ENCODE data around the gene SNAP47.

The SNAP47 gene

GRCh38 chr1:227732586-227733308, 2.5 kb upstream of the SNAP47 start:
- DNase-seq, result no peak

GRCh38 chr1:227733309-227733705, 1.9 kb upstream of the SNAP47 start:
- DNase-seq, result no peak

- DNase-seq, result no peak
Measured at GRCh38 chr1:227733751-227734545, 1.3 kb upstream of the SNAP47 start.

DNA sequence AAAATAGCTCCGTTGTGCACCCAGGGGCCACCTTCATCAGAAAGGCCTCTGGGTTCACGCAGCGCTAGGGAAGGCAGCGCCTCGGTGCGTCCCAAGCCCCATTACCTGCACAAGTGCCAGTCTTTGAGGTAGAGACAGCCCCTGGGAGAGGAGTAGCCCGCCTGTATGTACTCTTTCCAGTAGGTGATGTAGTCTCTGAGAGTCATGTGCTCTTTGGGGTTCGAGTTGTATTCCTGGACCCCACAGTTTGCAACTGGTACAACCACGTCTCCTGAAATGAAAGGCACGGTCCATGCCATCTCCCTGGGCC, 734 bp upstream of the SNAP47 start:
- no peak for DNase-seq

GRCh38 chr1:227735539-227736285, 477 bp downstream of the SNAP47 start:
- no peak for DNase-seq

GRCh38 chr1:227736814-227737432, 1.7 kb downstream of the SNAP47 start:
- no peak for DNase-seq

GRCh38 chr1:227738820-227739219, 3.6 kb downstream of the SNAP47 start:
- no peak for DNase-seq

GRCh38 chr1:227739636-227740035, 4.4 kb downstream of the SNAP47 start:
- DNase-seq, result no peak

DNA sequence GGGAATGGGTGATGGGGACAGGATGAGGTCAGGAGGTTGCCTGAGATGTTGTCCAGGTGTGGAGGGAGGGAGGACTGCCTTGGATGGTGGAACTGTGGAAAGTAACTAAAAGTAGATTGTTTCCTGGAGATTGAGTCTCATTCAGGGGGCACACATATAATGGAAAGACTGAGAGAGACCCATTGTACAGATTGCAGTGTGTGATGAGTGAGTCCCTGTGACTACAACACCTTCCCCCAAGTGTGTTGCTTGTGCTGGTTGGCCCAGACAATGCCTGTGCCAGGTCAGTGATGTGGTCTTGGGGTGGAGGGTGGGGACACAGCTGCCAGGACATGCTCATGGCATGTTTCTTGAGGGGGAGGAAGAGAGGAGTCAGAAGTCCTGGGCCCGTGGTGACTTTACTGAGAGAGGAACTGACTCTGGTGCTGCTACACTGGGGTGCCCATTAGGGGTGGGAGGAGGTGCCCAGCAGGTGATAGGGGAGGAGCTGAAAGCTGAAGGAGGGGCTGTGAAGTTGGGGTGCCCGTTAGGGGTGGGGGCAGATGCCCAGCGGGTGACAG, 5.2 kb downstream of the SNAP47 start:
- no peak for DNase-seq

- DNase-seq, result no peak
Measured at GRCh38 chr1:227741166-227741870, 6.1 kb downstream of the SNAP47 start.

DNA sequence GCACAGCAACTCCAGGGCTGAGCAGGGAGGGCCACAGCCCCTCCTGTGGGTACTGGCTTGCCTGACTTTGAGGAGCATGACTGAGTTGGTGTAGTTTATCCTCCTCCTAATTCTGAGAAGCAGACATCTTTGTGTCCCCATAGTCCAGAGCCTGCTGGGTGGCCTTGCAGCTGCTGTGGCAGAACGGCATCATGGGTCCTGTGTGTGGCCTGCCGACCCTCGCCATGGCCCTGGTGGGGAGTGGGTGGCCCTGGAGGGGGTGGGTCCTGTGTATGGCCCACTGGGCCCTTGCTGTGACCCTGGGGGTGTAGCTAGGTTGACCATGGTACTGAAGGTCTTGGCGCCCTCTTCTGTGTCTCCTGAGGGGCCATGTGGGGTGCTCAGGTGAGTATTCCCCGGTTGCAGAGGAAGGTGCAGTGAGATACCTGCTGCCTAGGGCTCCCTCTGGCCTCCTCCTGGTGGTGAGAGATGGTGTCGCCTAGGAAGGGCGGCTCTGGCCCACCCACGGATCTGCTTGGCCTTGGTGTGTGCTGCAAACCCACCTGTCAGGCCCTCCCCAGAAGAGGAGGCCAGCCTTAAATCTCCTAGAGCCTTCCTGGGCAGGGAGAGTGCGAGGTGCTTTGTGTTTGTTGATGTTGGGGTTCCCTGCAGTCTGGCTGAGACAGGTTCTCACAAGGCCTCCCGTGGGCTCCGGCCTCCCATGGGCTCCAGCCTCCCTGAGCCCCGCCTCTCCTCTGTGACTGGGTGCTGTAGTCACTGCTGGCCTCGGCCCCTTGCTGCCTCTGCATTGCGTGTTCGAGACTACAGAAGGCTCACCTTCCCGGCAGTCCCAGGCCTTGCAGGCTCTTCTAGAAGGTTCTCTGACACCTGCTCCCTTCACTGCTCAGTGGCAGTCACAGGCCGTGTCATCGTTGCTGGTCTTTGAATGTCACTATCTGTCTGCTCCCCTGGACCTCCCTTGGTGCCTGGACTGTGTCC, 7.8 kb downstream of the SNAP47 start:
- no peak for DNase-seq

- DNase-seq, result no peak
Measured at GRCh38 chr1:227744668-227745067, 9.4 kb downstream of the SNAP47 start.

DNA sequence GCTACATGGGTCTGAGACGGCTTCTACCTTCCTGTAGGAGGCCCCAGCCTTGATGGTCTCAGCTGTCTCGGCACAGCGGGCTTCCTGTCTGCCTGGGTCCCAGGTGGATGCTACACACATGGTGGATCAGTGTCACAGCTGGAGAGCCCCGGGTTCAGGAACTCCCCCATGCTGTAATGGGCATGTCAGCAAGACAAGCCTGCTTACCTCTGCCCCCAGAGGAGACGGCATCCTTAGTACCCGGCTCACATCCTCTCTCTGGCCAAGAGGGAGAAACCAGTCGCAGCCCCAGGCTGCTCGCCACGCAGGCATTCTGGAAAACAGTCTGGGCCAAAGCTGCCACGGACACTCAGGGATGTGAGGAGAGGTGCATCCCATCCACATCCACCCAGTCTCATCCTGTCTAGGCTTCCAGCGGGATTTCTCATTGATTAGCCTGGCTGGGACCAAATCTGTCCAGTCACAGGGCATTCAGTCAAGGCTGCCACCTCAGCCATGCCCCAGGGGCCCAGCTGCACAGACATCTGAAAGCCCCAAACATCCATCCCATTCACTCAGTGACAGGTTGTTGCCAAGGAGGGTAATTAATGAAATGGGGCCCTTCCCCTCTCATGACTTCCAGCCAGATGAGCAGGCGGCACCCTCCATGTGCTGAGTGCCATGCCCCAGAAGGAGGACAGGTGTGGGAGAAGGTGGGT, 10.5 kb downstream of the SNAP47 start:
- no peak for DNase-seq

GRCh38 chr1:227746676-227747075, 11.4 kb downstream of the SNAP47 start:
- no peak for DNase-seq

DNA sequence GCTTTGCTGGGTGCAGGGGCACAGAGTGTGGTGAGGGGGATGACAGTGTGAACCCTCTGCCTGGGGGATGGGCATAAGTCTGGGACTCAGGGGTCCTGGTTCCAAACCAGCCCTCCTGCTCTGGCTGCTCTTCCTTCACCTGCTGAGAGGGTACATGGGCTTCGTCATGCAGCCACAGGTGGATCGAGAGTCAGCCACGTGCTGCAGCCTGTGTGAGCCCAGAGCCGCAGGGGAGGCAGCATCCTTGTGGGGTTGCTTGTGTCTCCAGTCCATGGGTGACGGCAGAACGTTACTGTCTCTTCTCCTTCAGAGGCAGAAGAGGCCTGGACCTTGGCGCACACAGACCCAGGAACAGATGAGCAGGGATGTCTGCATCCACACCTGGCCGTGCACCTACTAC, 12.1 kb downstream of the SNAP47 start:
- DNase-seq, result no peak

GRCh38 chr1:227747948-227748495, 12.8 kb downstream of the SNAP47 start:
- DNase-seq, result no peak

- DNase-seq, result no peak
Measured at GRCh38 chr1:227748496-227749182, 13.4 kb downstream of the SNAP47 start.

- DNase-seq, result no peak
Measured at GRCh38 chr1:227749225-227749624, 14.0 kb downstream of the SNAP47 start.

DNA sequence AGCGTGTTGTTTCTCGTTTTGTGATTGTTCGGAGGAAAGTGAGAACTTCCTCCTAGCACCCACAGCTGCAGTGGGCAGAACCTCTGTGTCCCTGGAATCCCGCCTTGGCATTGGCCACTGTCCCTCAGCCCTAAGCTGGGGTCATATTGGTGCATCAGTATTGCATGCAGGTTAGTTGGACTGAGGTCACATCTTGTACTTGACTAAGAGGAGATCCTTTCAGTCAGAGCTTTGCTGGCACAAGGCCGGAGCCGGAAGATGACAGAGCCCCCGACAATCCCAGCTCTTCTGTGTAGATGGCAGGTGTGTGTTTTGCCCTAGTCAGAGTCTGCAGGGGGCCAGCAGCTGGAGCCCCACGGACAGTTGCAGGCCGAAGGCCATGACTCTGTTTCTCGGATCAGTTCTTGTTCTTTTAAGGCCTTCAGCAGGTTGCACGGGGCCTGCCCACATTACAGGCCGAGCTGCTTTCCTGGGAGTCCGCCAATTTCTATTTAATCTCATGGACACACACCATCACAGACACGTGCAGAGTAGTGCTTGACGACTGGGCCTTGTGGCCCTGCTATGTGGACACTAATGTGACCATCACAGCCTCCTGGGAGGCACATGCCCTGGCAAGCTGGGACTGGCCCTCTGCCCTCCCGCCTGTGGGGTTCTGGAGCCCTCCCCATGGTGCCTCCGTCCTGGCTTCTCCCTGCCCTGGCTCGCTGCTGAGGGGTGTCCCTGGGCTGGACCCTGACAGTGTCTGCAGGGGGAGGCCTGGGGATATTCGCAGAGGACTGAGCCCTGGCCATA, 14.9 kb downstream of the SNAP47 start:
- DNase-seq, result no peak

Data from DMS153 (cell line).